ENCODE data around the gene MCF2L2. TPM values are rescaled to one million over a fixed set of nuclear protein-coding genes. Genes with fewer than 3 reads are reported as not detected.

The MCF2L2 gene
- total and polyA plus RNA-seq, 9 of the 15 experiments (the other 6 are each of a cell fraction or from before 2014, with no cell fraction given): 0.56 to 4.2 (median 3.0) TPM

GRCh38 chr3:183357564-183358079 lies 70.8 kb downstream of the MCF2L2 start (continued):
- TF ChIP-seq CREM (IDR thresholded peaks at IDR 0.05; ENCODE audit: low read depth) (peak; percentile 40), MCM2 (IDR thresholded peaks at IDR 0.05; ENCODE audit: low read depth) (no peak), CEBPG (CRISPR knock-in tag; IDR thresholded peaks at IDR 0.05) (no peak), CEBPG (tag; conservative IDR thresholded peaks at IDR 0.05 in 1 of 2, IDR thresholded peaks at IDR 0.05 in 1 of 2) (no peak), CREB3 (tag; conservative IDR thresholded peaks at IDR 0.05; ENCODE audit: low read depth) (peak; percentile 64; the same call in 1 of the 2 replicates), SMARCC2 (IDR thresholded peaks at IDR 0.05; ENCODE audit: low read depth) (peak; percentile 93), ZNF384 (IDR thresholded peaks at IDR 0.05; ENCODE audit: low read depth, low read length) (peak; percentile 99), GATA2 (CRISPR knock-in tag; IDR thresholded peaks at IDR 0.05) (peak; percentile 83), AFF4 (CRISPR knock-in tag; IDR thresholded peaks at IDR 0.05) (no peak), HDAC3 (IDR thresholded peaks at IDR 0.05; ENCODE audit: borderline replicate concordance, partially characterized antibody) (peak; percentile 53), TRIM28 (IDR thresholded peaks at IDR 0.05) (peak; percentile 64; the same call in 1 of the 2 replicates), PML (IDR thresholded peaks at IDR 0.05; ENCODE audit: low read length) (peak; percentile 86), DMBX1 (CRISPR knock-in tag; IDR thresholded peaks at IDR 0.05; ENCODE audit: borderline replicate concordance) (peak; percentile 87), ETV6 (IDR thresholded peaks at IDR 0.05; ENCODE audit: borderline replicate concordance in 1 of 2, low read depth in 2 of 2, low read length in 1 of 2) (0 out of 4 replicates have a peak, but pooled peaks of 1 of the 2 experiments have one; percentile 7), ETV6 (CRISPR knock-in tag; IDR thresholded peaks at IDR 0.05; ENCODE audit: borderline replicate concordance) (no peak), CTBP1 (IDR thresholded peaks at IDR 0.05; ENCODE audit: borderline replicate concordance) (peak; percentile 55), CREBBP (IDR thresholded peaks at IDR 0.05; ENCODE audit: low read depth, low read length) (no peak), ZBTB9 (CRISPR knock-in tag; IDR thresholded peaks at IDR 0.05) (peak; percentile 95), MEIS2 (IDR thresholded peaks at IDR 0.05; ENCODE audit: partially characterized antibody) (peak; percentile 78), LEF1 (IDR thresholded peaks at IDR 0.05) (peak; percentile 59; the same call in 1 of the 2 replicates), EHMT2 (IDR thresholded peaks at IDR 0.05) (peak; percentile 49; the same call in 1 of the 2 replicates)
- TF ChIP-seq, protein P1, sequence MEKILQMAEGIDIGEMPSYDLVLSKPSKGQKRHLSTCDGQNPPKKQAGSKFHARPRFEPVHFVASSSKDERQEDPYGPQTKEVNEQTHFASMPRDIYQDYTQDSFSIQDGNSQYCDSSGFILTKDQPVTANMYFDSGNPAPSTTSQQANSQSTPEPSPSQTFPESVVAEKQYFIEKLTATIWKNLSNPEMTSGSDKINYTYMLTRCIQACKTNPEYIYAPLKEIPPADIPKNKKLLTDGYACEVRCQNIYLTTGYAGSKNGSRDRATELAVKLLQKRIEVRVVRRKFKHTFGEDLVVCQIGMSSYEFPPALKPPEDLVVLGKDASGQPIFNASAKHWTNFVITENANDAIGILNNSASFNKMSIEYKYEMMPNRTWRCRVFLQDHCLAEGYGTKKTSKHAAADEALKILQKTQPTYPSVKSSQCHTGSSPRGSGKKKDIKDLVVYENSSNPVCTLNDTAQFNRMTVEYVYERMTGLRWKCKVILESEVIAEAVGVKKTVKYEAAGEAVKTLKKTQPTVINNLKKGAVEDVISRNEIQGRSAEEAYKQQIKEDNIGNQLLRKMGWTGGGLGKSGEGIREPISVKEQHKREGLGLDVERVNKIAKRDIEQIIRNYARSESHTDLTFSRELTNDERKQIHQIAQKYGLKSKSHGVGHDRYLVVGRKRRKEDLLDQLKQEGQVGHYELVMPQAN (IDR thresholded peaks at IDR 0.05; ENCODE audit: borderline replicate concordance): no peak
